Panc1 (cell line): ENCODE data around the gene PARP2.

Source experiments
- CTCF ChIP-seq: fragments of 450-650 bp; IDR thresholded peaks from 2 replicates; pipeline ENCODE4 v1.5.1; 2017; ENCODE audit warnings: mild to moderate bottlenecking
- POLR2AphosphoS5 ChIP-seq: IDR thresholded peaks from 2 replicates; pipeline ENCODE4 v1.6.1; 2012; ENCODE audit warnings: mild to moderate bottlenecking, low read depth, low read length, moderate library complexity
- REST ChIP-seq, 2 experiments: IDR thresholded peaks; 2 replicates each; pipeline ENCODE4 v1.6.1; 2011 to 2012; ENCODE audit warnings: low read depth in 2 of 2, control low read depth in 1 of 2, low read length in 1 of 2, mild to moderate bottlenecking in 1 of 2, moderate library complexity in 1 of 2; ENCODE audit not compliant: insufficient read depth in 1 of 2
- SIN3A ChIP-seq: IDR thresholded peaks from 2 replicates; pipeline ENCODE4 v1.6.1; 2012; ENCODE audit warnings: low read depth, mild to moderate bottlenecking, low read length, moderate library complexity, borderline replicate concordance; ENCODE audit not compliant: insufficient read depth

- TF ChIP-seq CTCF (no peak), POLR2AphosphoS5 (no peak), REST (IDR thresholded peaks at IDR 0.05; ENCODE audit: insufficient read depth in 1 of 2, low read depth in 2 of 2, low read length in 1 of 2) (no peak), SIN3A (no peak)
Observed at GRCh38 chr14:20403521-20403920, 60.1 kb downstream of the PARP2 start.
